ENCODE data around the gene SCN4A. TPM values are rescaled to one million over a fixed set of nuclear protein-coding genes. Genes with fewer than 3 reads are reported as not detected.
"Not testable (repeated sequence)": the region's sequence is repeated elsewhere in the genome, so short reads cannot be mapped to it uniquely, and the experiment has no call there.

The SCN4A gene
- total and polyA plus RNA-seq, 2 experiments from 2014 or later = 0.07 TPM; not detected in 1

GRCh38 chr17:63892316-63893037 lies 80.2 kb downstream of the SCN4A start:
- H3K79me2 ChIP-seq; H3K4me1 ChIP-seq (ENCODE audit: insufficient read depth); H3K36me3 ChIP-seq (replicated peaks; ENCODE audit: insufficient read depth, low read depth); H3K4me2 ChIP-seq; H3K9me3 ChIP-seq (ENCODE audit: low read depth); H3K9me2 ChIP-seq (replicated peaks; ENCODE audit: insufficient read depth); H4K20me1 ChIP-seq (ENCODE audit: insufficient read depth, poor library complexity, severe bottlenecking); DNase-seq (ENCODE audit: low spot score); H3K27me3 ChIP-seq; H3K27ac ChIP-seq; H3K4me3 ChIP-seq; H2AFZ ChIP-seq: not testable (repeated sequence)
- 55% methylated on average over 11 of the region's 11 CpGs for WGBS (ENCODE audit: low lambda C conversion rate, missing lambda C conversion rate)
- peak; percentile 25 for TF ChIP-seq CTCF (IDR thresholded peaks at IDR 0.05; ENCODE audit: poor library complexity)

GRCh38 chr17:63889026-63889848 lies 83.5 kb downstream of the SCN4A start:
- H3K4me3 ChIP-seq; H3K4me1 ChIP-seq (ENCODE audit: insufficient read depth); H3K27ac ChIP-seq; H2AFZ ChIP-seq; H3K36me3 ChIP-seq (replicated peaks; ENCODE audit: insufficient read depth, low read depth); H4K20me1 ChIP-seq (ENCODE audit: insufficient read depth, poor library complexity, severe bottlenecking); H3K9me2 ChIP-seq (replicated peaks; ENCODE audit: insufficient read depth); H3K27me3 ChIP-seq; H3K9me3 ChIP-seq (ENCODE audit: low read depth); H3K79me2 ChIP-seq; H3K4me2 ChIP-seq: not testable (repeated sequence)
- 46% methylated on average over 13 of the region's 13 CpGs for WGBS (ENCODE audit: low lambda C conversion rate, missing lambda C conversion rate)
- peak; percentile 48 for DNase-seq (ENCODE audit: low spot score)
- TF ChIP-seq CTCF (IDR thresholded peaks at IDR 0.05; ENCODE audit: poor library complexity) = peak; percentile 46

Small RNA genes within 50 kb of the gene (small RNA-seq; reads per million reads assigned to genes)
- gene AC127029.1 (not detected), gene GH1 (not detected)

Other genes with a start within 250 kb of the SCN4A start
- gene STRADA, start 231.1 kb downstream of the SCN4A start, total RNA-seq = 15.3 and 19.9 TPM in 2 replicates
- 24.4 and 27.6 TPM in 2 replicates for gene STRADA, start 231.1 kb downstream of the SCN4A start, polyA plus RNA-seq
- 79.6 and 82.7 TPM in 2 replicates for gene CCDC47, start 199.3 kb downstream of the SCN4A start, total RNA-seq
- gene CCDC47, start 199.3 kb downstream of the SCN4A start, polyA plus RNA-seq = 60.1 and 77.8 TPM in 2 replicates
- 67.6 and 79.9 TPM in 2 replicates for gene DDX42, start 198.7 kb downstream of the SCN4A start, total RNA-seq
- 31.1 and 36.4 TPM in 2 replicates for gene DDX42, start 198.7 kb downstream of the SCN4A start, polyA plus RNA-seq
- 37.3 and 46.6 TPM in 2 replicates for gene PSMC5, start 145.5 kb downstream of the SCN4A start, total RNA-seq
- 129 and 132 TPM in 2 replicates for gene PSMC5, start 145.5 kb downstream of the SCN4A start, polyA plus RNA-seq
- 27.0 and 28.5 TPM in 2 replicates for gene FTSJ3, start 145.3 kb downstream of the SCN4A start, total RNA-seq
- gene FTSJ3, start 145.3 kb downstream of the SCN4A start, polyA plus RNA-seq = 28.5 and 30.0 TPM in 2 replicates
- 55.5 and 65.7 TPM in 2 replicates for gene SMARCD2, start 130.2 kb downstream of the SCN4A start, total RNA-seq
- gene SMARCD2, start 130.2 kb downstream of the SCN4A start, polyA plus RNA-seq = 46.0 and 52.9 TPM in 2 replicates
- gene CSH2, start 99.2 kb downstream of the SCN4A start, total RNA-seq = 1.4 and 2.8 TPM in 2 replicates
- 0.84 TPM in 1 of 2 replicates, not detected in the other for gene CSH2, start 99.2 kb downstream of the SCN4A start, polyA plus RNA-seq
- not detected in 2 replicates for gene GH2, start 91.0 kb downstream of the SCN4A start, total RNA-seq
- gene GH2, start 91.0 kb downstream of the SCN4A start, polyA plus RNA-seq = 1.8 TPM in 1 of 2 replicates, not detected in the other
- gene CSH1, start 76.3 kb downstream of the SCN4A start, total RNA-seq = 0.92 and 1.1 TPM in 2 replicates
- gene CSH1, start 76.3 kb downstream of the SCN4A start, polyA plus RNA-seq = 0.26 TPM in 1 of 2 replicates, not detected in the other
- gene CSHL1, start 61.7 kb downstream of the SCN4A start, total RNA-seq = not detected in 2 replicates
- not detected in 2 replicates for gene CSHL1, start 61.7 kb downstream of the SCN4A start, polyA plus RNA-seq
- gene GH1, start 54.1 kb downstream of the SCN4A start, total RNA-seq = not detected in 2 replicates
- not detected in 2 replicates for gene GH1, start 54.1 kb downstream of the SCN4A start, polyA plus RNA-seq
- 0.57 TPM in 1 of 2 replicates, not detected in the other for gene CD79B, start 40.6 kb downstream of the SCN4A start, total RNA-seq
- gene CD79B, start 40.6 kb downstream of the SCN4A start, polyA plus RNA-seq = 1.2 TPM in 2 replicates
- gene PRR29, start 25.4 kb upstream of the SCN4A start, total RNA-seq = 0.13 and 0.36 TPM in 2 replicates
- gene PRR29, start 25.4 kb upstream of the SCN4A start, polyA plus RNA-seq = 0.62 and 1.4 TPM in 2 replicates
- 6.0 and 8.4 TPM in 2 replicates for gene ICAM2, start 47.7 kb upstream of the SCN4A start, total RNA-seq
- 2.7 and 3.4 TPM in 2 replicates for gene ICAM2, start 47.7 kb upstream of the SCN4A start, polyA plus RNA-seq
- 10.3 and 14.3 TPM in 2 replicates for gene ERN1, start 157.2 kb upstream of the SCN4A start, total RNA-seq
- gene ERN1, start 157.2 kb upstream of the SCN4A start, polyA plus RNA-seq = 16.5 and 19.4 TPM in 2 replicates